Keratinocyte (primary cell): ENCODE measurements around the gene NEDD1. TPM values are rescaled to one million over a fixed set of nuclear protein-coding genes. Genes with fewer than 3 reads are reported as not detected.

Source experiments
- DNase-seq: peaks from one replicate; pipeline ENCODE4 v3.0.0-alpha.2; 2011; ENCODE audit warnings: low read depth, missing footprints, low spot score
- FAIRE-seq: peaks from 2 replicates; lab custom pipeline; 2011; peaks lifted over from hg19 to GRCh38; lab: Jason Lieb, UNC
- H2AFZ ChIP-seq: 2 replicates; pipeline ENCODE4 v1.6.0; 2012; ENCODE audit warnings: low read length, control low read depth, inconsistent platforms; ENCODE audit not compliant: control insufficient read depth
- H3K27ac ChIP-seq: 2 replicates; pipeline ENCODE4 v1.5.1; 2011; ENCODE audit warnings: low read length; ENCODE audit not compliant: control insufficient read depth, insufficient read depth
- H3K27me3 ChIP-seq: 3 replicates; pipeline ENCODE4 v1.6.0; 2011; ENCODE audit warnings: low read length; ENCODE audit not compliant: control insufficient read depth, insufficient read depth; ENCODE audit errors: extremely low read depth
- H3K36me3 ChIP-seq, 2 experiments: 2 replicates in 1 of 2; 3 replicates in 1 of 2; pipeline ENCODE4 v1.5.1; 2011; ENCODE audit warnings: low read length in 2 of 2, mild to moderate bottlenecking in 1 of 2; ENCODE audit not compliant: control insufficient read depth in 2 of 2, insufficient read depth in 2 of 2; ENCODE audit errors: extremely low read depth in 1 of 2
- H3K4me1 ChIP-seq: 3 replicates; pipeline ENCODE4 v1.5.1; 2011; ENCODE audit warnings: low read length; ENCODE audit not compliant: control insufficient read depth, insufficient read depth; ENCODE audit errors: extremely low read depth
- H3K4me2 ChIP-seq: 3 replicates; pipeline ENCODE4 v1.6.0; 2011; ENCODE audit warnings: low read depth, low read length; ENCODE audit not compliant: control insufficient read depth, insufficient read depth; ENCODE audit errors: extremely low read depth
- H3K4me3 ChIP-seq, 3 experiments: fragments of 200-600 bp in 1 of 3; sonication (generic) in 1 of 3; 2 replicates in 2 of 3; 3 replicates in 1 of 3; pipeline ENCODE4 v1.5.1; 2011 to 2016; ENCODE audit warnings: low read length in 3 of 3, mild to moderate bottlenecking in 3 of 3, control low read depth in 2 of 3, inconsistent platforms in 1 of 3, low read depth in 1 of 3, mixed read lengths in 1 of 3, mixed run types in 1 of 3, moderate library complexity in 1 of 3; ENCODE audit not compliant: control insufficient read depth in 2 of 3, insufficient read depth in 2 of 3; ENCODE audit errors: extremely low read depth in 1 of 3
- H3K79me2 ChIP-seq: 2 replicates; pipeline ENCODE4 v1.6.0; 2012; ENCODE audit warnings: low read length; ENCODE audit not compliant: control insufficient read depth, insufficient read depth
- H3K9ac ChIP-seq: 3 replicates; pipeline ENCODE4 v1.6.0; 2011; ENCODE audit warnings: low read length; ENCODE audit not compliant: control insufficient read depth, insufficient read depth; ENCODE audit errors: extremely low read depth
- H3K9me1 ChIP-seq: 3 replicates; pipeline ENCODE4 v1.6.0; 2011; ENCODE audit warnings: low read length; ENCODE audit not compliant: control insufficient read depth, insufficient read depth; ENCODE audit errors: extremely low read depth
- H3K9me3 ChIP-seq: 2 replicates; pipeline ENCODE4 v1.5.1; 2012; ENCODE audit warnings: low read depth, low read length; ENCODE audit not compliant: control insufficient read depth
- H4K20me1 ChIP-seq: 3 replicates; pipeline ENCODE4 v1.6.0; 2011; ENCODE audit warnings: low read length; ENCODE audit not compliant: control insufficient read depth, insufficient read depth; ENCODE audit errors: extremely low read depth
- CTCF ChIP-seq, 3 experiments: IDR thresholded peaks in 1 of 3; conservative IDR thresholded peaks in 1 of 3; optimal IDR thresholded peaks in 1 of 3; 2 replicates in 2 of 3; 3 replicates in 1 of 3; pipeline versions ENCODE3 to v1.5.1; 2011; ENCODE audit warnings: low read length in 3 of 3, mild to moderate bottlenecking in 3 of 3, moderate library complexity in 2 of 3, control low read depth in 1 of 3, inconsistent platforms in 1 of 3; ENCODE audit not compliant: insufficient read depth in 2 of 3; ENCODE audit errors: extremely low read depth in 1 of 3
- EZH2 ChIP-seq: IDR thresholded peaks from one replicate; pipeline ENCODE4 v1.6.1; 2012; ENCODE audit warnings: inconsistent platforms, mild to moderate bottlenecking, low read length, moderate library complexity
- dilution Hi-C: fragments of 300-500 bp; cut with MboI; formaldehyde crosslinking; loops from one replicate; pipeline ENCODE4 v1.7.0; 2020; ENCODE audit warnings: low sequenced_read_pairs; ENCODE audit not compliant: extremely low pct_ligation_motif_present
- polyA plus RNA-seq, 5 experiments: library from polyadenylated mRNA; depleted of rRNA in 3 of 5; stranded (reverse) in 3 of 5; stranded (forward) in 1 of 5; unstranded in 1 of 5; fragments of >200 nt; gene quantifications; 1 replicate in 1 of 5; 2 replicates in 3 of 5; 3 replicates in 1 of 5; pipeline versions ENCODE4 v1.2.1 to v1.2.3, GENCODE V29; 2011 to 2012; ENCODE audit warnings: missing spikeins in 2 of 5, low read depth in 1 of 5, low replicate concordance in 1 of 5

The NEDD1 gene
- polyA plus RNA-seq, 1 donor (not counting 4 experiments of a cell fraction or from before 2014, with no cell fraction given): 44.4 TPM

DNA sequence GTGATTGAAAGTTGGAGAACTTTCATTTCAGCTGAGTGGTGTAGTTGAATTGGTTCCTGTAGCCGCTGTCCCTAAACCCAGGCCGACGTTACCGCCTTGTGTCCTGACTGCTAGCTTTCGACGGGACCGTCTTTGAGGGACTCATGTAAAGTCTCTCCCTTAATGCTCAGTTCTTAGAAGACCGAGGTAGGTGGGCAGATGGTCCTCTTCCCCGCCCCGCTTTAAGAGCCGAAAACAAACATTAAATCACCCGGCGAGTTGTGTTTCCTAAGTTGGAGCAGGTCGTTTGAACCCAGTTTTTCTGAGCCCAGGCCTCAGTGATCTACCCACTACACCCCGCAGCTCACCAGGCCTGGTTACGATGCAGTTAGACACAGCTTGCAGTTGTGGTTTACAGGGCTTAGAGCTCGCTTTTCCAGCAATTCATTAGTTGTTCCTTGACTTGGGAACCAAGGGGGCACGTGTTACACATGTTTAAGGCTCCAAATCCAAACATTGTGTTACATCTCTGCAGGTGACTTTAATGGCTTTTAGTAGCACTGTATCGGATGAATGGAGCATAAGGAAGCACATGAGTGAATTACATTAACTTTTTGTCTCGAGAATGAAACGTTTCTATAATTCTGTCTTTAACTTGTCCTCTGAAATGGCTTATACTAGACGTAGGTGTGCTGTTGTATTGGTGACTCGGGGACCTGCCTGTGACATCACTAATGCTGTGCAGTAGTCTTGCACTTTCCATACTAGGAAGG, 790 bp downstream of the NEDD1 start:
- peak overlapping the region; percentile 62 to 84 (median 72) for H3K4me3 ChIP-seq
- FAIRE-seq (peak; percentile 55), DNase-seq (no peak)
- peak overlapping the region; percentile 95 for H2AFZ ChIP-seq
- peak overlapping the region; percentile 74 for H3K9ac ChIP-seq
- H3K4me2 ChIP-seq: peak overlapping the region; percentile 80
- peaks cover 35% of the 10 kb centered on the region for H3K79me2 ChIP-seq
- H3K9me1 ChIP-seq: no peaks in the 10 kb centered on the region
- TF ChIP-seq CTCF (optimal IDR thresholded peaks at IDR 0.05 in 1 of 3, IDR thresholded peaks at IDR 0.05 in 1 of 3, conservative IDR thresholded peaks at IDR 0.05 in 1 of 3; ENCODE audit: extremely low read depth in 1 of 3, insufficient read depth in 2 of 3, low read length in 3 of 3) (no peak), EZH2 (no peak)
- H4K20me1 ChIP-seq: no peaks in the 10 kb centered on the region
- no peaks in the 10 kb centered on the region for H3K27me3 ChIP-seq
- peaks cover 0 to 6% of the 10 kb centered on the region in 2 experiments for H3K36me3 ChIP-seq
- H3K27ac ChIP-seq: peak overlapping the region; percentile 68
- peaks cover 7% of the 10 kb centered on the region for H3K4me1 ChIP-seq
- H3K9me3 ChIP-seq: no peaks in the 10 kb centered on the region
- dilution Hi-C loops: no loop called here

DNA sequence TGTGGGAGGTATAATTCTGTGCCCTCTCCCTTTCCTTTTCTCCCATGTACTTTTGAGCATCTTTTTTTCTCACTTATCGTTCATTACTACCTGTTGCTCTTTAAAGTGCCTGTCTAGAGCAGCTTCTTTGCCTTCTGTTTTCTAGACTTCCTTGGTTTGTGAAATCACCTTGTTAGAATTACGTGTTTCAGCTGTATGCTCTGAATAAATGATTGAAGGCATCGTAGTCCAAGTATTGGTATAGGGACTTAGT, 1.3 kb downstream of the NEDD1 start:
- Histone ChIP-seq H3K27me3 (no peaks in the 10 kb centered on the region), H3K9me1 (no peaks in the 10 kb centered on the region), H3K4me1 (peaks cover 7% of the 10 kb centered on the region), H3K4me2 (peak overlapping the region; percentile 80), H3K27ac (peak overlapping the region; percentile 68), H3K9me3 (no peaks in the 10 kb centered on the region), H4K20me1 (no peaks in the 10 kb centered on the region), H3K36me3 (peaks cover 2 to 6% of the 10 kb centered on the region in 2 experiments), H3K9ac (peak overlapping the region; percentile 74), H3K79me2 (peaks cover 38% of the 10 kb centered on the region), H3K4me3 (peak overlapping the region; percentile 62 to 84 (median 72)), H2AFZ (peak overlapping the region; percentile 95)
- DNase-seq: no peak
- dilution Hi-C loops: no loop called here
- no peak for FAIRE-seq
- TF ChIP-seq EZH2: no peak
- no peak for TF ChIP-seq CTCF (optimal IDR thresholded peaks at IDR 0.05 in 1 of 3, IDR thresholded peaks at IDR 0.05 in 1 of 3, conservative IDR thresholded peaks at IDR 0.05 in 1 of 3; ENCODE audit: extremely low read depth in 1 of 3, insufficient read depth in 2 of 3, low read length in 3 of 3)
